ENCODE results near the gene PACRG. TPM values are rescaled to one million over a fixed set of nuclear protein-coding genes. Genes with fewer than 3 reads are reported as not detected.

PACRG gene
- total RNA-seq, 1 donor = 1.4 TPM

DNA sequence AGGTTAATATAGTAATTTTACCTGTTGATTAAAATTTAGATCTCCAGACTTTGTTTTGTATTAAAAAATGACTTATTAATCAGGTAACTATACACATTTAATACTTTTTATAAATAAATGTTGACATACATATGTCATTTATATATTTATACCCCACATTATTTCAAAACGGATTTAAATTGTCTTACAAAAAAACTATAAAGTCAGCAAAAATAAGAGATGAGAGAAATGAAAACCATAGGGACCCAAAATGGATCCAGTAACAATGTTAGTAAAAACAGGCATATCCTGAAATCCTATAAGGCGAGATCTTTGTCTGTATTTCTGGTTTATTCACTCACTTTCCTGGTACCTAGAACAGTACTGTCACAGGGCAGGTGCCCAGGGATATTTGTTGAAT lies 91.5 kb downstream of the PACRG start:
- no peaks in the 10 kb centered on the region for H3K9me3 ChIP-seq (ENCODE audit: low read depth, low read length)
- no peaks in the 10 kb centered on the region for H3K36me3 ChIP-seq (ENCODE audit: insufficient read depth, low read length)
- no peaks in the 10 kb centered on the region for H3K79me2 ChIP-seq (ENCODE audit: insufficient read depth, low read length)
- DNase-seq (ENCODE audit: insufficient read length, low spot score, missing footprints) = no peak
- no peak overlapping the region for H3K4me2 ChIP-seq (ENCODE audit: insufficient read depth, low read length)
- no peak overlapping the region for H3K27ac ChIP-seq (ENCODE audit: low read depth, low read length)
- no peaks in the 10 kb centered on the region for H4K20me1 ChIP-seq (ENCODE audit: insufficient read depth, low read length)
- no peak overlapping the region for H3K4me3 ChIP-seq (ENCODE audit: insufficient read depth, low read length)
- no peaks in the 10 kb centered on the region for H3K4me1 ChIP-seq (ENCODE audit: insufficient read depth, low read length)
- TF ChIP-seq, protein P1, sequence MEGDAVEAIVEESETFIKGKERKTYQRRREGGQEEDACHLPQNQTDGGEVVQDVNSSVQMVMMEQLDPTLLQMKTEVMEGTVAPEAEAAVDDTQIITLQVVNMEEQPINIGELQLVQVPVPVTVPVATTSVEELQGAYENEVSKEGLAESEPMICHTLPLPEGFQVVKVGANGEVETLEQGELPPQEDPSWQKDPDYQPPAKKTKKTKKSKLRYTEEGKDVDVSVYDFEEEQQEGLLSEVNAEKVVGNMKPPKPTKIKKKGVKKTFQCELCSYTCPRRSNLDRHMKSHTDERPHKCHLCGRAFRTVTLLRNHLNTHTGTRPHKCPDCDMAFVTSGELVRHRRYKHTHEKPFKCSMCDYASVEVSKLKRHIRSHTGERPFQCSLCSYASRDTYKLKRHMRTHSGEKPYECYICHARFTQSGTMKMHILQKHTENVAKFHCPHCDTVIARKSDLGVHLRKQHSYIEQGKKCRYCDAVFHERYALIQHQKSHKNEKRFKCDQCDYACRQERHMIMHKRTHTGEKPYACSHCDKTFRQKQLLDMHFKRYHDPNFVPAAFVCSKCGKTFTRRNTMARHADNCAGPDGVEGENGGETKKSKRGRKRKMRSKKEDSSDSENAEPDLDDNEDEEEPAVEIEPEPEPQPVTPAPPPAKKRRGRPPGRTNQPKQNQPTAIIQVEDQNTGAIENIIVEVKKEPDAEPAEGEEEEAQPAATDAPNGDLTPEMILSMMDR (IDR thresholded peaks at IDR 0.05; ENCODE audit: extremely low read depth, low read depth, low read length) = no peak
- no peaks in the 10 kb centered on the region for H3K27me3 ChIP-seq (ENCODE audit: insufficient read depth, low read length)
- no peak overlapping the region for H2AFZ ChIP-seq (ENCODE audit: low read length)

DNA sequence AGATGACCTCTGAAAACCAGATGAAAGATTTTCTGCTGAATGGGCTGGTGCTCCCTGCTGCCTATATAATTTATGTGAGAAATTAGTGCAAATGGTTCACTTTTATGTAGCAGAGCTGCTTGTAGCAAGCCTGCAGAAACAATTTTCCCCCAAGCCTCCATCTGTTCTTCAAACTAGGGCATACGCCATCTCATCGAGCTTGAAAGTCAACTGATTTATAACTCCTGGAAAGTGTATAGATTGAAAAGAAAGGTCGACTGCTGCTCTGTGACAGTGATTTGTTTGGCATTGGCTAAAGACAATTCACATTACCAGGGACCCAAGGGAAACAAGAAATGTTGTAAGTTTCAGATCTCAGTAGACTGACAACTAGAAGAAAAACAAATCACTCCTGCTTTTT lies 93.3 kb downstream of the PACRG start:
- TF ChIP-seq, protein P1 (IDR thresholded peaks at IDR 0.05; ENCODE audit: extremely low read depth, low read depth, low read length) = no peak
- Histone ChIP-seq H4K20me1 (ENCODE audit: insufficient read depth, low read length) (no peaks in the 10 kb centered on the region), H3K27ac (ENCODE audit: low read depth, low read length) (no peak overlapping the region), H3K9me3 (ENCODE audit: low read depth, low read length) (no peaks in the 10 kb centered on the region), H3K4me3 (ENCODE audit: insufficient read depth, low read length) (no peak overlapping the region), H3K27me3 (ENCODE audit: insufficient read depth, low read length) (no peaks in the 10 kb centered on the region), H2AFZ (ENCODE audit: low read length) (no peak overlapping the region), H3K4me2 (ENCODE audit: insufficient read depth, low read length) (no peak overlapping the region), H3K36me3 (ENCODE audit: insufficient read depth, low read length) (no peaks in the 10 kb centered on the region), H3K4me1 (ENCODE audit: insufficient read depth, low read length) (no peaks in the 10 kb centered on the region), H3K79me2 (ENCODE audit: insufficient read depth, low read length) (no peaks in the 10 kb centered on the region)
- no peak for DNase-seq (ENCODE audit: insufficient read length, low spot score, missing footprints)

DNA sequence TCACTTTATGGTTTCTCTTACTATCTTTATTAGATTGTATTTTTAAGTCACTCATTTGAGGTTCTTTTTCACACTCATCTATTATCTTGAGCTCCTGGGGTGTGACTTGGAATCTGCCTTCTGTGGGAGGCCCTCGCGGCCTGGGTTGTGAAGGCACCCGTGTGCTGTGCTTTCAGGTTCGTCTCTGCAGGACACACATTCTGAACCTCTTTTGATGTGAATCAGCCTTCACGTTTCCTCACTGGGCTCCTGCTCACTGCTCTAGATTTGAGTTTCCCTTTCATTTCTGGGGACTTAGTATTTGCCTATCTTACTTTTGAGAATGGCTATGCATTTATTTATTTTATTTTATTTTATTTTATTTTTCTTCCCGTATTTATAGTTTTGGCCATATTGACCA lies 97.8 kb downstream of the PACRG start:
- DNase-seq (ENCODE audit: insufficient read length, low spot score, missing footprints) = no peak
- Histone ChIP-seq H3K79me2 (ENCODE audit: insufficient read depth, low read length) (no peaks in the 10 kb centered on the region), H3K9me3 (ENCODE audit: low read depth, low read length) (no peaks in the 10 kb centered on the region), H4K20me1 (ENCODE audit: insufficient read depth, low read length) (no peaks in the 10 kb centered on the region), H2AFZ (ENCODE audit: low read length) (no peak overlapping the region), H3K4me3 (ENCODE audit: insufficient read depth, low read length) (no peak overlapping the region), H3K36me3 (ENCODE audit: insufficient read depth, low read length) (no peaks in the 10 kb centered on the region), H3K27ac (ENCODE audit: low read depth, low read length) (no peak overlapping the region), H3K4me1 (ENCODE audit: insufficient read depth, low read length) (no peaks in the 10 kb centered on the region), H3K4me2 (ENCODE audit: insufficient read depth, low read length) (no peak overlapping the region), H3K27me3 (ENCODE audit: insufficient read depth, low read length) (no peaks in the 10 kb centered on the region)
- TF ChIP-seq, protein P1 (IDR thresholded peaks at IDR 0.05; ENCODE audit: extremely low read depth, low read depth, low read length) = no peak

DNA sequence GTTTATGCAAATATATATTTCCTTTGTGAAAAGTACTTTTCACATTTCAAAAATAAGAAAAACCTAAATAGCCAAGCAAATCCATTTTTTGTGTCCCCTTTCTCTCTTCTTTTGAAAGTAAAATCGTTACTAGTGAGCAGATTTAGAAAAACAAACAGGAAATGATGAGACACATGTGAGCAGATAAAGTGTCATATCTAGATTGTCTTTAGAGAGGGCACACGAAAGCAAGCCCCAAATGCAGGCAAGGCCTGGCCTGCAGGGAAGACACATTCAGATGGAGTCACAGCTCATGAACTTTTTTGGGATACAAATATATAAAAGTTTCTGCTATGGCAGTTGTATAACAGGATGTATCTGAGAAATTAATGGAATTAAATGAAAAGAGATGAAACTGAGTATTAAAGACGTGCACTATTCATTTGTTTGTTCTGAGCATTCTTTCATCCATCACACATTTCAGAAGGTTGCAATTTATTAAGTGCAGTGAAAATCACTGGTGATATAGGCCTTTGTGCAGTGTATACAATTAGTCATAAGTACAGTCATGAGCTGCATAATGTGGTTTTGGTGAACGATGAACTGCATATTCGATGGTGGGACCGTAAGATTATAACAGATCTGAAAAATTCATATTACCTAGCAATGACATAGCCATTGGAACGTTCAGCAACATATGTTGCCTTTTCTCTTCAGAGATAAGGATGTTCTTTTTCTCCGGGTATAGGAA lies 101.4 kb downstream of the PACRG start:
- Histone ChIP-seq H3K4me2 (ENCODE audit: insufficient read depth, low read length) (no peak overlapping the region), H3K27me3 (ENCODE audit: insufficient read depth, low read length) (no peaks in the 10 kb centered on the region), H3K4me3 (ENCODE audit: insufficient read depth, low read length) (no peak overlapping the region), H3K36me3 (ENCODE audit: insufficient read depth, low read length) (no peaks in the 10 kb centered on the region), H2AFZ (ENCODE audit: low read length) (no peak overlapping the region), H4K20me1 (ENCODE audit: insufficient read depth, low read length) (no peaks in the 10 kb centered on the region), H3K27ac (ENCODE audit: low read depth, low read length) (no peak overlapping the region), H3K4me1 (ENCODE audit: insufficient read depth, low read length) (no peaks in the 10 kb centered on the region), H3K79me2 (ENCODE audit: insufficient read depth, low read length) (no peaks in the 10 kb centered on the region), H3K9me3 (ENCODE audit: low read depth, low read length) (no peaks in the 10 kb centered on the region)
- TF ChIP-seq, protein P1 (IDR thresholded peaks at IDR 0.05; ENCODE audit: extremely low read depth, low read depth, low read length) = no peak
- no peak for DNase-seq (ENCODE audit: insufficient read length, low spot score, missing footprints)
